Measurements from ENCODE around the gene IFNAR1.

DNA sequence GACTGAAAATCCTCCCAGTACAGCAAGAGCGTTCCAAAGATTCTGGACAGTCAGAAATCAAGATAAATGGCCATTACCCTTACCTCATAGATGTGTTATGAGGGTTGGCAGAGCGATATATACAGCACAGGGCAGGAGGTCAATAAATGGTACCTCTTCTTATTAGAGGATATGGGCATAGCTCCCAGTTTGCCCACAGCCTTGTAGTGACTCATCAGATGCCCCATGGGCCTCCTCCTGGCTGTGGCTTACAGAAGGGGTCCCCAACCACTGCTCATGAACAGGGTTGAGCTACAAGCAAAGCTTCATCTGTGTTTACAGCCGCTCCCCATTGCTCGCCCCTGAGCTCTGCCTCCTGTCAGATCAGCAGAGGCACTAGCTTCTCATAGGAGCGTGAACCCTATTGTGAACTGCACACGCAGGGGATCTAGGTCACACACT, 71.1 kb downstream of the IFNAR1 start:
- TF ChIP-seq, protein P1, sequence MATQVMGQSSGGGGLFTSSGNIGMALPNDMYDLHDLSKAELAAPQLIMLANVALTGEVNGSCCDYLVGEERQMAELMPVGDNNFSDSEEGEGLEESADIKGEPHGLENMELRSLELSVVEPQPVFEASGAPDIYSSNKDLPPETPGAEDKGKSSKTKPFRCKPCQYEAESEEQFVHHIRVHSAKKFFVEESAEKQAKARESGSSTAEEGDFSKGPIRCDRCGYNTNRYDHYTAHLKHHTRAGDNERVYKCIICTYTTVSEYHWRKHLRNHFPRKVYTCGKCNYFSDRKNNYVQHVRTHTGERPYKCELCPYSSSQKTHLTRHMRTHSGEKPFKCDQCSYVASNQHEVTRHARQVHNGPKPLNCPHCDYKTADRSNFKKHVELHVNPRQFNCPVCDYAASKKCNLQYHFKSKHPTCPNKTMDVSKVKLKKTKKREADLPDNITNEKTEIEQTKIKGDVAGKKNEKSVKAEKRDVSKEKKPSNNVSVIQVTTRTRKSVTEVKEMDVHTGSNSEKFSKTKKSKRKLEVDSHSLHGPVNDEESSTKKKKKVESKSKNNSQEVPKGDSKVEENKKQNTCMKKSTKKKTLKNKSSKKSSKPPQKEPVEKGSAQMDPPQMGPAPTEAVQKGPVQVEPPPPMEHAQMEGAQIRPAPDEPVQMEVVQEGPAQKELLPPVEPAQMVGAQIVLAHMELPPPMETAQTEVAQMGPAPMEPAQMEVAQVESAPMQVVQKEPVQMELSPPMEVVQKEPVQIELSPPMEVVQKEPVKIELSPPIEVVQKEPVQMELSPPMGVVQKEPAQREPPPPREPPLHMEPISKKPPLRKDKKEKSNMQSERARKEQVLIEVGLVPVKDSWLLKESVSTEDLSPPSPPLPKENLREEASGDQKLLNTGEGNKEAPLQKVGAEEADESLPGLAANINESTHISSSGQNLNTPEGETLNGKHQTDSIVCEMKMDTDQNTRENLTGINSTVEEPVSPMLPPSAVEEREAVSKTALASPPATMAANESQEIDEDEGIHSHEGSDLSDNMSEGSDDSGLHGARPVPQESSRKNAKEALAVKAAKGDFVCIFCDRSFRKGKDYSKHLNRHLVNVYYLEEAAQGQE (IDR thresholded peaks at IDR 0.05; ENCODE audit: insufficient read depth in 1 of 2, low read depth in 2 of 2, low read length in 2 of 2), result no peak
- TF ChIP-seq POLR2AphosphoS5 (IDR thresholded peaks at IDR 0.05; ENCODE audit: low read depth, low read length) (no peak), TAF1 (IDR thresholded peaks at IDR 0.05; ENCODE audit: borderline replicate concordance, insufficient read depth, low read length) (no peak)
